IgD-negative memory B cell (primary cell): ENCODE results near the gene CCR2. TPM values are rescaled to one million over a fixed set of nuclear protein-coding genes. Genes with fewer than 3 reads are reported as not detected.
A peak's percentile ranks its signal among the peaks of the same experiment; 100 is the strongest.
"Not testable (repeated sequence)": the region's sequence is repeated elsewhere in the genome, so short reads cannot be mapped to it uniquely, and the experiment has no call there.

ENCODE experiments used
- H3K27ac Mint-ChIP-seq, 3 donors: one replicate each; pipeline ENCODE4 v1.8.0; 2020 to 2022; ENCODE audit warnings: mild to moderate bottlenecking in 3 of 3, mixed read lengths in 3 of 3, moderate library complexity in 1 of 3
- H3K27me3 Mint-ChIP-seq: one replicate; pipeline ENCODE4 v1.8.0; 2021; ENCODE audit warnings: mixed read lengths
- H3K36me3 Mint-ChIP-seq: one replicate; pipeline ENCODE4 v1.8.0; 2020; ENCODE audit warnings: mild to moderate bottlenecking, mixed read lengths
- H3K4me1 Mint-ChIP-seq, 3 donors: one replicate each; pipeline ENCODE4 v1.8.0; 2020 to 2022; ENCODE audit warnings: mixed read lengths in 3 of 3, mild to moderate bottlenecking in 1 of 3
- H3K4me3 Mint-ChIP-seq, 4 donors: one replicate each; pipeline ENCODE4 v1.8.0; 2020 to 2022; ENCODE audit warnings: mild to moderate bottlenecking in 4 of 4, mixed read lengths in 4 of 4, moderate library complexity in 3 of 4
- H3K9me3 Mint-ChIP-seq, 3 donors: one replicate each; pipeline ENCODE4 v1.8.0; 2020 to 2021; ENCODE audit warnings: mixed read lengths in 3 of 3, mild to moderate bottlenecking in 1 of 3
- polyA plus RNA-seq: library from polyadenylated mRNA; unstranded; fragments of 300-500 nt; fragmentation: Illumina TruSeq; gene quantifications from one replicate; pipeline ENCODE4 v1.2.3, GENCODE V29; 2021

CCR2 gene
- 10.9 TPM for polyA plus RNA-seq

DNA sequence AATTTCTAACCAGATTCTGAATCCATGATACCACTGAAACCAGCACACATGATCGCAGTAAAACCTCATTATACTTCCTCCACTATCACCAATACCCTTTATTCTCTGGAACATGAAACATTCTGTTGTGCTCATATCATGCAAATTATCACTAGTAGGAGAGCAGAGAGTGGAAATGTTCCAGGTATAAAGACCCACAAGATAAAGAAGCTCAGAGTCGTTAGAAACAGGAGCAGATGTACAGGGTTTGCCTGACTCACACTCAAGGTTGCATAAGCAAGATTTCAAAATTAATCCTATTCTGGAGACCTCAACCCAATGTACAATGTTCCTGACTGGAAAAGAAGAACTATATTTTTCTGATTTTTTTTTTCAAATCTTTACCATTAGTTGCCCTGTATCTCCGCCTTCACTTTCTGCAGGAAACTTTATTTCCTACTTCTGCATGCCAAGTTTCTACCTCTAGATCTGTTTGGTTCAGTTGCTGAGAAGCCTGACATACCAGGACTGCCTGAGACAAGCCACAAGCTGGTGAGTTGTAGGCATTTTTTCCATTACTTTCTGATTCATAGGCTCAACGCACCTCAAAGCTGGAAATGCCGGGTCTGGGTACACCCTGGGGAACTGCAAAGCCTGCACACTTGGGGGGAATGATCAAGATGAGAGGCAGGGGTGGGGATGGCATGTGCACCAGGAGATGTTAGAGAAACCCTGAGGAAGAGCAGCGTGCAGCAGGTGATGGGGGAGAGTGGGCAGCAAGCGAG lies at the start of gene CCR2:
Gene CCR2 (plus strand): TSS at position 465 of the 764 bp plus-strand sequence. CDS start 3,417 bp downstream, outside the sequence.
- Mint-ChIP-seq H3K4me3 (peak within 1 kb of the TSS; percentile 64 to 89 (median 80)), H3K27me3 (no peaks in the 10 kb centered on the region)

DNA sequence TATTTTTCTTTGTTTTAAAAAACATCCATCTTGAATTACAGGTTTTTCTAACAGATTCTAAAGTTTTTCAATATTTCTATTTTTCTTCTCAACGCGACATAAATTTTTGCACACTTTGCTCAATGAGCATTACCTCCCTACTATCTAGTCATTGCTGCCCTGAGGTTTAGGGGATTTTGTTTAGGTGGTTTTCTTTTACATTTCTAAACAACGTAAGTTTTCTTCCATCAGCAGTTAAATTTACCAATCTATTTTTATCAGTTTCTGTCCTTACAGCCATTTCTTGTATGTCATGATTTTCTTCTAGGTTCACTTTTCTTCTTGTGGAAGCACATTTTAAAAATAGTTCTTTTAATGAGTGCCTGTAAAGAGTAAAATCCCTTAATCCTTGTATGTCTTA lies 49.2 kb upstream of the CCR2 start:
- Mint-ChIP-seq H3K27ac (no peak overlapping the region), H3K36me3 (peaks cover 1% of the 10 kb centered on the region), H3K4me3 (no peak overlapping the region), H3K9me3 (no peaks in the 10 kb centered on the region), H3K4me1 (peaks cover 18 to 22% (median 22%) of the 10 kb centered on the region in 3 donors), H3K27me3 (peaks cover 2% of the 10 kb centered on the region)

More for the DNA sequence above, at the start of gene CCR2:
- Mint-ChIP-seq H3K36me3 (peaks cover under 1% of the 10 kb centered on the region), H3K4me1 (peaks cover 56 to 60% (median 56%) of the 10 kb centered on the region in 3 donors), H3K27ac (no peak within 1 kb of the TSS), H3K9me3 (no peaks in the 10 kb centered on the region)

DNA sequence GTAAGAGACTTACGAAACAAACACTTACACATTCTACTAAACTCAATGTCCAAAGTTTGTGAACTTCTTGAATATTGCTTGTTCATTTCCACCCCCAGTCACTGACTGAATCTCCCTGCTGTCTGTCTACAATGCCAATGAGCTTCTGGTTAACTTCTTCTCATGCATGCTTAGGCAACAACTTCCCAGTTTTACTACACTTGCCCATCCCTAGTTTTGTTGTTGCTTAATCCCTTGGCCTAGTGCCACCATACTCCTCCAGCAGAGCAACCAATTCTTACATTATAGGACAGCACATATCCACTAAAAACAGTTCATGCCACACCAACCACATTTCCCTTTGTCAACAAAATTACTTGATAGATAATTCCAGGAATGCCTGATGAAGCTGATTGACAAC lies 40.9 kb upstream of the CCR2 start:
- H3K4me1 Mint-ChIP-seq, result peaks cover 17 to 23% (median 19%) of the 10 kb centered on the region in 3 donors
- no peak overlapping the region for H3K27ac Mint-ChIP-seq
- peaks cover 0 to 3% (median 0%) of the 10 kb centered on the region in 3 donors for H3K9me3 Mint-ChIP-seq
- peak overlapping the region in 2 of 4 donors; percentile 5 to 68 for H3K4me3 Mint-ChIP-seq
- no peaks in the 10 kb centered on the region for H3K27me3 Mint-ChIP-seq
- H3K36me3 Mint-ChIP-seq, result no peaks in the 10 kb centered on the region

DNA sequence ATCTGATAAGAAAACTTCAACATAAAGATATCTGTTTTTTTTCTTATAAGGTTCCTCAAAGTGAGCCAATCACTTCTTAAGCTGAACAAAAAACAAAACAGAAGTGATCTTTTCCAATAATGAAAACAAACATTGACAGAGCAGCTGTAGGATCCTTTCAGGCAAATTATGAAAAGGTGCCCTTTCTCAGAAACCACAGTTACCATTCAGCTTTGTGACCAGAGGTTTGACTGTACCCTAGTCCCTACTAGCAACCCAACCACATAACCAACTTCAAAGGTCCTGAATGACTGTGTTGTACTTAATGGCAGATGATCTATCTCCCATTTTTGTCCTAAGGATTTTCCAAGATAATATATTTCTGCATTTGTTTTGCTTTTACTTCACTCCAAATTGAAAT lies 39.4 kb upstream of the CCR2 start:
- Mint-ChIP-seq H3K4me3 (no peak overlapping the region), H3K27ac (no peak overlapping the region), H3K4me1 (peaks cover 19 to 27% (median 21%) of the 10 kb centered on the region in 3 donors), H3K9me3 (peaks cover 0 to 3% (median 2%) of the 10 kb centered on the region in 3 donors), H3K36me3 (peaks cover 2% of the 10 kb centered on the region), H3K27me3 (no peaks in the 10 kb centered on the region)

DNA sequence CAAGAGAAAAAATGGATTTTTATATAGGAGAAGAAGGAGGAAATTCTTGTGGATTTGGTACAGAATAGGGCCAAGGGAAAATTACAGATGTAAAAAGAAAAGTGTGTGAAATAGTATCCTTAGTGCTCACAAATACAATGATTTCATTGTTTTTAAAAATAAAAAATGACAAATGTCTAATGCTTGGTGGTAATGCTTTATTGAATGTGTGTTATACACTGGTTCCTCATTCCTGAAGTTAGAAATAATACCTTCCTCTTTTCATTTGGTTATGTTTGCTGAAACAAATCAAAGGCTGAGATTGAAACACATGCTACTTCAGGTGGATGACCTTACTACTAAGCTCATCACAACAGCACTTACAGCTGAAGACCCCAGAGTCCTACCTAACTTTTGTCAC lies 37.7 kb upstream of the CCR2 start:
- H3K9me3 Mint-ChIP-seq, result peaks cover 0 to 3% (median 2%) of the 10 kb centered on the region in 3 donors
- H3K4me3 Mint-ChIP-seq, result peak overlapping the region in 2 of 4 donors; percentile 19 to 38
- peak overlapping the region in 1 of 3 donors; percentile 64 for H3K27ac Mint-ChIP-seq
- peaks cover 2% of the 10 kb centered on the region for H3K36me3 Mint-ChIP-seq
- no peaks in the 10 kb centered on the region for H3K27me3 Mint-ChIP-seq
- H3K4me1 Mint-ChIP-seq, result peaks cover 20 to 33% (median 31%) of the 10 kb centered on the region in 3 donors

DNA sequence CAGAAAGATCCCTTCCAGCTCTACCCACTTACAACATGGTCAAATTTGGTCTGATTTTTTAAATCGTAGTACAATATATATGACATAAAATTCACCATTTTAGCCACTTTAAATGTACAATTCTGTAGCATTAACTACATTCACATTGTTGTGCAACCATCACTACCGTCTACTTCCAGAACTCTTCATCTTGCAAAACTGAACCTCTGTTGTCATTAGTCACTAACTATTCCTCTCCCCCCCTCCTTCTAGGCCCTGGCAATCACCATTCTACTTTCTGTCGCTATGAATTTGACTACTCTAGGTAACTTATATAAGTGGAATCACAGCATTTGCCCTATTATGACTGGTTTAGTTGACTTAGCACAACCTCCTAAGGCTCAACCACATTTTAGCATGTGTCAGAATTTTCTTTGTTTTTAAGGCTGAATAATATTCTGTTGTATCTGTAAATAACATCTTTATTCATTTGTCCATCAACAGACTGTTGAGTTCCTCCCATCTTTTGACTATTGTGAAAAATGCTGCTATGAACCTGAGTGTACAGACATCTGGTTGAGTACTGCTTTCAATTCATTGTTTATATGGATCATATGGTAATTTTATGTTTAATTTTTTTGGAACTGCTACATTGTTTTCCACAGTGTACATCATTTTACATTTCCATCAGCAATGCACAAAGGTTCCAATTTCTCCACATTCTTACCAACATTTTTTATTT lies 35.5 kb upstream of the CCR2 start:
- Mint-ChIP-seq H3K9me3 (peaks cover 0 to 3% (median 2%) of the 10 kb centered on the region in 3 donors), H3K4me3 (no peak overlapping the region), H3K36me3 (peaks cover 2% of the 10 kb centered on the region), H3K4me1 (peaks cover 29 to 51% (median 47%) of the 10 kb centered on the region in 3 donors), H3K27ac (peak overlapping the region in 2 of 3 donors; percentile 54 to 65), H3K27me3 (no peaks in the 10 kb centered on the region)

DNA sequence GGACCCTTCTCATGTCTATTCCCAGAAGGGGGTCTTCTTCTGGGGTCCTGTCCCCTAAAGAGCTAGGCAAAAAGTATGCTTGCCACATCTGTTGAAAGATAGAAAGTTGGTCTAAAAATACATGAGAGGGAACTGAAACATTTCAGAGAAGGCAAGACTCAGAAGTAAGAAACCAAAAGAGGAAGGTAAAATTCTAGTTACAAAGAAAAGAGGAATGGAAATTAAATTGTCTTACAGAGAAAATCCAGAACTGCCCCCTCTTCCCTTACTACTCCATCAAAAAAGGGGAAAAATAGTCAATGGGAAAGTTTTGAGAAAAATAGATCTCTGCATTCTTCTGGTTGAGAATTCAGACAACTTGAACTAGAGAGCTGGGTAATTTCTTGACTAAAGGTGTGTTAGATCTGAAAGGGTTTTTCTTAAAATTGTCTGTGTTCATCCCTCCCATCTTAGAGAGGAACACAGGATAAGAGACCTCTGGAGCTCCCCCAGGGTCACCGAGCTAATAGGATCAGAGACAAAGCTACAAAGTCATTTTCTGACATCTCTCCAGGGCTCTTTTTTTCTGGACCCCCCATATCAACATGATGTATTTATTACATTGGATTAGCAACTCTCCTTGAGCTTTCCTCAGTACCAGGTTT lies 32.3 kb upstream of the CCR2 start:
- H3K27ac Mint-ChIP-seq, result peak overlapping the region in 2 of 3 donors; percentile 1 to 61
- H3K9me3 Mint-ChIP-seq, result peaks cover 0 to 3% (median 2%) of the 10 kb centered on the region in 3 donors
- H3K36me3 Mint-ChIP-seq, result peaks cover 2% of the 10 kb centered on the region
- H3K4me3 Mint-ChIP-seq, result peak overlapping the region in 2 of 4 donors; percentile 75 to 79
- no peaks in the 10 kb centered on the region for H3K27me3 Mint-ChIP-seq
- peaks cover 15 to 37% (median 34%) of the 10 kb centered on the region in 3 donors for H3K4me1 Mint-ChIP-seq

DNA sequence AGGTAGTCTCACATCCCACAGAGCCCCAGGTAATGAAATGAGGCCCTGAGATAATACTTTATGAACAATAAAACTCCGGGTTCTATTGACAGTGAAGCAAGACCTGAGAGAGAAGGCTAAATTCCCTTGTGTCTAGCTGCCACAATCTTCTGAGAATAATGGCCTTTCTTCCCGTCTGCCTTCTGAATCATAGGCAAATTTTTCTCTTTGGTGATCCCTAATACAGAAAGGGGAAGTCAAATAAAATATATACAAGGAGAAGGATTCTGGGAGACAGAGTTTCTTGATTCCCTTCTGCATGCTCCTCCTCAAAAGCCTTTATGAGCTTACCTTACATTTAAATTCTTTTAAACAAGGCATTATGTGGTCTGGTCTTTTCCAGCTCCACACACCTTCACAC lies 29.9 kb upstream of the CCR2 start:
- no peaks in the 10 kb centered on the region for H3K9me3 Mint-ChIP-seq
- peaks cover 10 to 31% (median 27%) of the 10 kb centered on the region in 3 donors for H3K4me1 Mint-ChIP-seq

DNA sequence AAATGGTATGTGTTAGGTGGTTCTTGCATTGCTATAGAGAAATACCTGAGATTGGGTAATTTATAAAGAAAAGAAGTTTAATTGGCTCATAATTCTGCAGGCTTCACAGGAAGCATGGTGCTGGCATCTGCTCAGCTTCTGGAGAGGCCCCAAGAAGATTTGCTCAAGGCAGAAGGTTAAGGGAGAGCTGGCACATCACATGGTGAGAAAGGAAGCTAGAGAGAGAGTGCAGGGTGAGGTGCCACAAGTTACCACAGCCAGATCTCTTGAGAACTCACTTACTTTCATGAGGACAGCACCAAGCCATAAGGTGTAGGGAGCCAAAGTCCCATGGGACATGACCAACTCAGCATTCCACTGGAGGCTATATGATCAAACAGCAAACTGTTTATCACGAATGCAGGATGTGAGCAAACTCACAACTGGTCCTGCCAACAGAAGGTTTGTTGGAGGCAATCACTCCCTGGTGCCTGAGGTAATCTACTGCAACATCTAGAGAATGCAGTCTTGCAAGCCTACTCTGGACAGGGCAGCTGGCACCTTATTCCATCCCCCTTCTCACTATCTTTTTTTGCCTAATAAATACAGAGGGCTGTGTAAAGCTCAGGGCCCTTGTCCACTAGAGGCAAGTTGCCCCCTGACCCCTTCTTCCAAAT lies 28.1 kb upstream of the CCR2 start:
- Mint-ChIP-seq H3K27ac (no peak overlapping the region), H3K36me3 (no peaks in the 10 kb centered on the region), H3K4me3 (no peak overlapping the region), H3K9me3 (no peaks in the 10 kb centered on the region), H3K27me3 (no peaks in the 10 kb centered on the region), H3K4me1 (peaks cover 10 to 25% (median 25%) of the 10 kb centered on the region in 3 donors)

More for the DNA sequence above, 29.9 kb upstream of the CCR2 start:
- no peak overlapping the region for H3K4me3 Mint-ChIP-seq
- no peak overlapping the region for H3K27ac Mint-ChIP-seq
- H3K36me3 Mint-ChIP-seq, result no peaks in the 10 kb centered on the region
- no peaks in the 10 kb centered on the region for H3K27me3 Mint-ChIP-seq

DNA sequence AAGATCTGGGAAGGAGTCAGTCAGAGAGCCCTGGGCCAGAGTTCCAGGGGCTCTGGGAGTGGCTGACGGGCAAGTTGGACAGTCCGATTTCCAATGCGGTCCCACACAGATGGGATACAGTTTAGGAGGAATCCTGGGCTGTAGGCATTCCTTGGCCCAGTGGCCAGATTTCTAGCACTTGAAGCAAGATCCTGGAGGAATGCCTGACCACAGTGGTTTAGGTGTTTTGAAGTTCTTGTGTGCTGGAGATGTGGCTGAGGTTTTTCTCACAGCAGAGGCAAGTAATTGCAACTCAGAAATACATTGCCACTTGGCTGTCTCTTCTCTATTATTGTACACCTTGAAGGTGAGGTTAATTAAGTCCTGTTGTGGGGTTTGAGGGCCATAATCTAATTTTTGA lies 23.2 kb upstream of the CCR2 start:
- not testable (repeated sequence) for H3K4me1 Mint-ChIP-seq, H3K27ac Mint-ChIP-seq, H3K27me3 Mint-ChIP-seq, H3K9me3 Mint-ChIP-seq, H3K36me3 Mint-ChIP-seq, H3K4me3 Mint-ChIP-seq

DNA sequence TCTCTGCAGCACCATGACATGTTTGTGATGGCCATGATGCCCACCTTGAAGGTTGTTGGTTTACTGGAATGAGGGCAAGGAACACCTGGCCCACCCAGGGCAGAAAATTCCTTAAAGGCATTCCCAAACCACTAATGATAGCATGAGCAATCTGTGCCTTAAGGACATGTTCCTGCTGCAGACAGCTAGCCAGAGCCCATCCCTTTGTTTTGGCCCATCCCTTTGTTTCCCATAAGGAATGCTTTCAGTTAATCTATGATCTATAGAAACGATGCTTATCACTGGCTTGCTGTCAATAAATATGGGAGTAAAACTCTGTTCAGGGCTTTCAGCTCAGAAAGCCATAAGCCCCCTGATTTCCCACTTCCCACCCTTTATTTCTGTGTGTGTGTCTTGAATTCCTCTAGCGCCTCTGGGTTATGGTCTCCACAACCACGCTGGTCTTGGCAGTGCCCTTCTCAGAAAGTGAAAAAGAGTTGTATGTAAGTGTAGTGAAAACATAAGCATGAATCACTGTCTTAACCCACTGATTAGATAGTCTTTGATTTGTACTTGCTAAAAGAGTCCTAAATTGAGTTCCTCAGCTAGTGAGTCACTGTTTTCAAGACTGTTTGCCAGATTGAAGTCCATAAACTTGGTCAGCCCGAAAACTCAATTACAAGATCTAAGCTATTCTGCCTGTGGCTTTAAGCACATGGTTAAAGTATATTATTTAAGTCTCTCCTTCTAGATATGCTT lies 19.0 kb upstream of the CCR2 start:
- Mint-ChIP-seq H3K27ac (peak overlapping the region in 1 of 3 donors; percentile 39), H3K4me1 (peaks cover 0 to 2% (median 0%) of the 10 kb centered on the region in 3 donors), H3K9me3 (peaks cover 3 to 22% (median 15%) of the 10 kb centered on the region in 3 donors), H3K36me3 (peaks cover 4% of the 10 kb centered on the region), H3K4me3 (no peak overlapping the region), H3K27me3 (no peaks in the 10 kb centered on the region)

DNA sequence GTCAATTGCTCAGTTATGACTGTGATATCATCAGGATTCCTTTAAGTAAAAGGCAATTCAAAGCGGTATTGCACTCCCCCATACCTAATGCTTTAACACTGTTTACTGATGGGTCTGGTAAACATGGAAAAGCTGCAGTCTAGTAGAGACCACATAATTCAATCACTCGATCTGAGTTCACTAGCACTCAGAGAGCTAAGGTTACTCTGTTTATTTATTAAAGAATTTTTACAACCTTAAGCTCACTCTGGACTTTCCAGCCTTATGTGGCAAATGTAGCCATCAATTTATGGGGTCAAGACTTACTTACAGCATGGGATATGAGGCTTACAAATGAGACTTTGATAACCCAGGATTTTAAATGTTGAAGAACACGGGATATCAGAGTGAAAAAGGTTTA lies 18.4 kb upstream of the CCR2 start:
- H3K27me3 Mint-ChIP-seq, result no peaks in the 10 kb centered on the region
- H3K4me1 Mint-ChIP-seq, result peaks cover 0 to 2% (median 0%) of the 10 kb centered on the region in 3 donors
- H3K9me3 Mint-ChIP-seq, result peaks cover 3 to 22% (median 18%) of the 10 kb centered on the region in 3 donors
- H3K36me3 Mint-ChIP-seq, result peaks cover 4% of the 10 kb centered on the region
- no peak overlapping the region for H3K27ac Mint-ChIP-seq
- no peak overlapping the region for H3K4me3 Mint-ChIP-seq

DNA sequence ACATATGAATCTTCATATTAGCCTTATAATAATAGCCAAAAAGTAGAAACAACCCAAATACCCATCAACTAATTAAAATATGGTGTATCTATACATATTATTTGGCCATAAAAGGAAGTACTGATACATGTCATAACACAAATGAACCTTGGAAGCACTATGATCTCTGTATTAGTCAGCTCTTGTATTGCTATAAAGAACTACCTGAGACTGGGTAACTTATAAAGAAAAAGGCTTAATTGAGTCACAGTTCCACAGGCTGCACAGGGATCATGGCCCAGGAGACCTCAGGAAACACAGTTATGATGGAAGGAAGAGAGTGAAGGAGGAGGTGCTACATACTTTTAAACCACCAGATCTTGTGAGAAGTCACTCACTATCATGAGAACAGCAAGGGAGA lies 16.0 kb upstream of the CCR2 start:
- peak overlapping the region in 1 of 4 donors; percentile 25 for H3K4me3 Mint-ChIP-seq
- peaks cover 3 to 22% (median 18%) of the 10 kb centered on the region in 3 donors for H3K9me3 Mint-ChIP-seq
- H3K27me3 Mint-ChIP-seq, result no peaks in the 10 kb centered on the region
- peaks cover 0 to 2% (median 0%) of the 10 kb centered on the region in 3 donors for H3K4me1 Mint-ChIP-seq
- H3K27ac Mint-ChIP-seq, result no peak overlapping the region
- H3K36me3 Mint-ChIP-seq, result peaks cover 4% of the 10 kb centered on the region

DNA sequence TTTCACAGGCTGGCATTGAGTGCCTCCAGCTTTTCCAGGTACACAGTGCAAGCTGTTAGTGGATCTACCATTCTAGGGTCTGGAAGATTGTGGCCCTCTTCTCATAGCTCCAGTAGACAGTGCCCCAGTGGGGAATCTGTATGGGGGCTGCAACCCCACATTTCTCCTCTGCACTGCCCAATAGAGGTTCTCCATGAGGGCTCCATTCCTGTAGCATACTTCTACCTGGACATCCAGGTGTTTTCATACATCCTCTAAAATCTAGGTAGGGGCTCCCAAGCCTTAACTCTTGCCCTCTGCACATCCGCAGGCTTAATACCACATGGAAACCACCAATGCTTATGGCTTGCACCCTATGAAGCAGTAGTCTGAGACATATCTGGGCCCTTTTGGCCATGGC lies 15.1 kb upstream of the CCR2 start:
- Mint-ChIP-seq H3K4me3 (no peak overlapping the region), H3K4me1 (peaks cover 0 to 2% (median 0%) of the 10 kb centered on the region in 3 donors), H3K9me3 (peaks cover 3 to 22% (median 18%) of the 10 kb centered on the region in 3 donors), H3K36me3 (peaks cover 4% of the 10 kb centered on the region), H3K27me3 (no peaks in the 10 kb centered on the region), H3K27ac (no peak overlapping the region)
